SJSA1 (cell line): ENCODE data around the gene HELLS. TPM values are rescaled to one million over a fixed set of nuclear protein-coding genes. Genes with fewer than 3 reads are reported as not detected.
"Not testable (repeated sequence)": the region's sequence is repeated elsewhere in the genome, so short reads cannot be mapped to it uniquely, and the experiment has no call there.

Source experiments
- DNase-seq, 2 experiments: peaks; one replicate each; pipeline ENCODE4 v3.0.0-alpha.2; 2015 to 2020; ENCODE audit warnings: low spot score in 2 of 2, low read depth in 1 of 2
- H3K27ac ChIP-seq: fragments of 250-450 bp; sonication (Bioruptor Pico); 2 replicates; pipeline ENCODE4 v1.5.1; 2020; ENCODE audit warnings: mild to moderate bottlenecking, moderate library complexity
- H3K27me3 ChIP-seq: fragments of 250-450 bp; sonication (Bioruptor Pico); replicated peaks from 2 replicates; pipeline ENCODE4 v1.5.1; 2020; ENCODE audit warnings: mild to moderate bottlenecking, moderate library complexity
- H3K36me3 ChIP-seq: fragments of 250-450 bp; sonication (Bioruptor Pico); 2 replicates; pipeline ENCODE4 v1.5.1; 2020; ENCODE audit warnings: mild to moderate bottlenecking
- H3K4me1 ChIP-seq: fragments of 250-450 bp; sonication (Bioruptor Pico); replicated peaks from 2 replicates; pipeline ENCODE4 v1.6.1; 2021; ENCODE audit warnings: mild to moderate bottlenecking
- H3K4me3 ChIP-seq: fragments of 250-450 bp; sonication (Bioruptor Pico); 2 replicates; pipeline ENCODE4 v1.5.1; 2020; ENCODE audit warnings: mild to moderate bottlenecking
- H3K9me3 ChIP-seq: fragments of 250-450 bp; sonication (Bioruptor Pico); replicated peaks from 2 replicates; pipeline ENCODE4 v1.5.1; 2020; ENCODE audit warnings: mild to moderate bottlenecking
- total RNA-seq: library from RNA; depleted of rRNA; stranded (reverse); fragments of >200 nt; shearing (Covaris generic); gene quantifications from 2 replicates; pipeline ENCODE4 v1.2.3, GENCODE V29; 2014; rRNA removed

HELLS gene
- total RNA-seq, 1 experiment from 2014 or later = 162 TPM

DNA sequence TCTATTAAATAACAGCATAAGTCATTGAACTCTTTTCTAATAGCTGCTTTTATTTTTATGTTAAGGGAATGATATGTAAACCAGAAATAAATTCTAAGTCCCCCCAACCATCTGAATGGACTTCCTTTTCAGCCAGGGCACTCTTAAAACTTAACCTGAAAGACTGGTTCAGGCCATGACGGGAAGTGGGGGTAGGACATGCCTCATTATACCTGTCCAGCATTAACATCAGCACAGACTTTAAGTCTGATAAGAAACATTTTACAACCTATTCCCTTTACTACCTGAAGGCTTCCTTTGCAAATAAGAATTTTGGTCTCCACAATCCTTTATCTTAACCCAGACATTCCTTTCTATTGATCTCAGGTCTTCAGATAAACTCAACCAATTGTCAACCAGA, 81.9 kb downstream of the HELLS start:
- Histone ChIP-seq H3K4me3 (no peak overlapping the region), H3K9me3 (no peaks in the 10 kb centered on the region), H3K27ac (no peak overlapping the region), H3K36me3 (no peaks in the 10 kb centered on the region), H3K4me1 (no peaks in the 10 kb centered on the region), H3K27me3 (no peaks in the 10 kb centered on the region; the same call in 1 of the 2 replicates)
- no peak for DNase-seq

DNA sequence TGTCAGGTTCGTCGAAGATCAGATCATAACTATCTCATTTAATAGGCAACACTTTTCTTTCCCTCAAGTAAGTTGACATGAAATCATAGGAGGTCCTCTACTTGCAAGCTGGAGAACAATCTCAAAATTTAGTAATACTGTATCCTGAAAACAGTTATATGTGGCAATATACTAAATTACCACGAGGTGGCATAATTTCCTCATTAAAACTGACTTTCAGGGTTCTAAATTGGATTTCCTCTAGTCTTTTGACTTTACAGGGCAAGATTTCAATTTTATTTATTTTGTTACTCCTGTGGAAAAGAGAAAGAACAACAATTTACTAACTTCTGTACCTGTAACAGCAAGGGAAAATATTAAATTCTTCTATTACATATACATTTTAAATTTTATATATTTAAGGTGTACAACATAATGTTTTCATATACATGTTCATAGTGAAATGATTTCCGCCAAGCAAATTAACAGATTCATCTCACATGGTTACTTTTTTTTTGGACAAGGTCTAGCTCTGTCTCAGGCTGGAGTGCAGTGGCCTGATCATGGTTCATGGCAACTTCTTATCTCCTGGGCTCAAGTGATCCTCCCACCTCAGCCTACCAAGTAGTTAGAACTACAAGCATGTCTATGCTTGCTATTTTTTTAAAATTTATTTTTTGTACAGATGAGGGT, 84.6 kb downstream of the HELLS start:
- Histone ChIP-seq H3K4me3 (no peak overlapping the region), H3K27me3 (no peaks in the 10 kb centered on the region; the same call in 1 of the 2 replicates), H3K4me1 (no peaks in the 10 kb centered on the region), H3K9me3 (no peaks in the 10 kb centered on the region; the same call in 1 of the 2 replicates), H3K36me3 (no peaks in the 10 kb centered on the region), H3K27ac (no peak overlapping the region)
- DNase-seq = no peak

DNA sequence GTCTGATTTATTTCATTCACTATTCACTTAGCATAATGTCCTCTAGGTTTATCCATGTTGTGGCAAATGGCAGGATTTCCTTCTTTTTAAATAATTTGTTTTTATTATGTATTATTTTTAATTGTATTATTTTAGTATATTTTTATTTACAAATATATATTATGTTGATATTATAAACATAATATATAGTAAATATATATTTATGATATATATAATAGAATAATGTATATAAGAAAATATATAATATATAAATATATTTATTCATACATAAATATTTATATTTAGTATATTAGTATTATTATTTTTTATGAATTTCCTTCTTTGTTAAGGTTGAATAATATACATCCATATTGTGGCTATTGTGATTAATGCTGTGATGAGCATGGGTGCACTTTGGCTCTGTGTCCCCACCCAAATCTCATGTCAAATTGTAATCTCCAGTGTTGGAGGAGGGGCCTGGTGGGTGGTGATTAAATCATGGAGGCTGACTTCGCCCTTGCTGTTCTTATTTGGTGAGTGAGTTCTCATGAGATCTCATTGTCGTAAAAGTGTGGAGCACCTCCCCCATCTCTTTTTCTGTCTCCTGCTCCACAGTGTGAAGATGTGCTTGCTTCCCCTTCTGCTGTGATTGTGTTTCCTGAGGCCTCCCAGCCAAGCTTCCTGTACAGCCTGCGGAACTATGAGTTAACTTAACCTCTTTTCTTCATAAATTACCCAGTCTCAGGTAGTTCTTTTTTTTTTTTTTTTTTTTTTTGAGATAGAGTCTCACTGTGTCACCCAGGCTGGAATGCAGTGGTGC, 85.7 kb downstream of the HELLS start:
- Histone ChIP-seq H3K4me1 (no peaks in the 10 kb centered on the region), H3K27me3 (no peaks in the 10 kb centered on the region; the same call in 1 of the 2 replicates), H3K27ac (no peak overlapping the region), H3K4me3 (no peak overlapping the region), H3K36me3 (no peaks in the 10 kb centered on the region), H3K9me3 (no peaks in the 10 kb centered on the region; the same call in 1 of the 2 replicates)
- no peak for DNase-seq

DNA sequence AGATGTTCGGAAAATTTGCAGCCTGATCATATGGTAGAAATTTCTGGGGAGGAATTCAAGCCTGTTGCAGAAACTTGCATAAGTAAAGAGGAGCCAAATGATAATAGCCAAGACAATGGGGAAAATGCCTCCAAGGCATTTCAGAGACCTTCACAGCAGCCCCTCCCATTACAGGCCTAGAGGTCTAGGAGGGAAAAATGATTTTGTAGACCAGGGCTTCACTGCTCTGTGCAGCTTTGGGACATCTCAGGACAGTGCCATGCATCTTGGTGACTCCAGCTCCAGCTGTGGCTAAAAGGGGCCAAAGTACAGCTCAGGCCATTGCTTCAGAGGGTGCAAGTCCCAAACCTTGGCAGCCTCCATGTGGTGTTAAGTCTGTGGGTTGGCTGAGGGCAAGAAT, 87.4 kb downstream of the HELLS start:
- no peak overlapping the region for H3K4me3 ChIP-seq
- DNase-seq = no peak
- H3K4me1 ChIP-seq = no peaks in the 10 kb centered on the region
- no peaks in the 10 kb centered on the region for H3K36me3 ChIP-seq
- H3K9me3 ChIP-seq = no peaks in the 10 kb centered on the region; the same call in 1 of the 2 replicates
- no peaks in the 10 kb centered on the region for H3K27me3 ChIP-seq
- no peak overlapping the region for H3K27ac ChIP-seq

DNA sequence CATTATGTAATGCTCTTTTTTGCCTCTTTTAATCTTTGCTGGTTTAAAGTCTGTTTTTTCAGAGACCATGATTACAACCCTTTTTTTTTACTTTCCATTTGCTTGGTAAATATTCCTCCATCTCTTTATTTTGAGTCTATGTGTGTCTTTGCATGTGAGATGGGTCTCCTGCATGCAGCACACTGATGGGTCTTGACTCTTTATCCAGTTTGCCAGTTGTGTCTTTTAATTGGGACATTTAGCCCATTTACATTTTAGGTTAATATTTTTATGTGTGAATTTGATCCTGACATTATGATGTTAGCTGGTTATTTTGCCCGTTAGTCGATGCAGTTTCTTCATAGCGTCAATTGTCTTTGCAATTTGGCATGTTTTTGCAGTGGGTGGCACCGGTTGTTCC, 92.5 kb downstream of the HELLS start:
- not testable (repeated sequence) for H3K4me3 ChIP-seq, H3K4me1 ChIP-seq, H3K27me3 ChIP-seq, H3K9me3 ChIP-seq, H3K36me3 ChIP-seq, DNase-seq, H3K27ac ChIP-seq

DNA sequence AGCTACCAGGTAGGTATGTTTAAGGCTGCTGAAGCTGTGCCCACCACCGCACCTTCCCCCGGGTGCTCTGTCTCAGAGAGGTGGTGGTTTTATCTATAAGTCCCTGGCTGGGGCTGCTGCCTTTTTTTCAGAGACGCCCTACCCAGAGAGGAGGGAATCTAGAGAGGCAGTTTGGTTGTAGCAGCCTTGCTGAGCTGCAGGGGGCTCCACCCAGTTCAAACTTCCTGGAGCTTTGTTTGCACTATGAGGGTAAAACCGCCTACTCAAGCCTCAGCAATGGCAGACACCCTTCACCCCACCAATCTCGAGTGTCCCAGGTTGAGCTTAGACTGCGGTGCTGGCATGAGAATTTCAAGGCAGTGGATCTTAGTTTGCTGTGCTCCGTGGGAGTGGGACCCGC, 94.3 kb downstream of the HELLS start:
- Histone ChIP-seq H3K4me3 (no peak overlapping the region), H3K27ac (no peak overlapping the region), H3K27me3 (no peaks in the 10 kb centered on the region; the same call in 1 of the 2 replicates), H3K9me3 (0 out of 2 replicates have a peak, but pooled peaks cover 3% of the 10 kb centered on the region), H3K36me3 (no peaks in the 10 kb centered on the region), H3K4me1 (peaks cover 4% of the 10 kb centered on the region; the same call in 1 of the 2 replicates)
- DNase-seq = no peak

DNA sequence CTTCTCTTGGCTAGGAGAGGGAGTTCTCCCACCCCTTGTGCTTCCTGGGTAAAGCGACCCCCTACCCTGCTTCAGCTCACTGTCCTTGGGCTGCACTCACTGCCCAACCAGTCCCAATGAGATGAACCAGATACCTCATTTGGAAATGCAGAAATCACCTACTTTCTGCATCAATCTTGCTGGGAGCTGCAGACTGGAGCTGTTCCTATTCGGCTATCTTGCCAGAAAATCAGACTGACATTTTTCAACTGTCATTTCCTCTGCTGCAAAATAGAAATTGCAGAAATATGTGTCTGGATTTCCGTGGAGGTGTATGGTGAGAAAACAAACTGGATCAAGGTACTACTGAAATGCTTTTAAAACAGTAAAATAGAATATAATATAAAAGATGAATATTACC, 95.0 kb downstream of the HELLS start:
- Histone ChIP-seq H3K27me3 (no peaks in the 10 kb centered on the region; the same call in 1 of the 2 replicates), H3K9me3 (0 out of 2 replicates have a peak, but pooled peaks cover 3% of the 10 kb centered on the region), H3K4me1 (peaks cover 4% of the 10 kb centered on the region; the same call in 1 of the 2 replicates), H3K27ac (no peak overlapping the region), H3K4me3 (no peak overlapping the region), H3K36me3 (no peaks in the 10 kb centered on the region)
- DNase-seq = no peak

DNA sequence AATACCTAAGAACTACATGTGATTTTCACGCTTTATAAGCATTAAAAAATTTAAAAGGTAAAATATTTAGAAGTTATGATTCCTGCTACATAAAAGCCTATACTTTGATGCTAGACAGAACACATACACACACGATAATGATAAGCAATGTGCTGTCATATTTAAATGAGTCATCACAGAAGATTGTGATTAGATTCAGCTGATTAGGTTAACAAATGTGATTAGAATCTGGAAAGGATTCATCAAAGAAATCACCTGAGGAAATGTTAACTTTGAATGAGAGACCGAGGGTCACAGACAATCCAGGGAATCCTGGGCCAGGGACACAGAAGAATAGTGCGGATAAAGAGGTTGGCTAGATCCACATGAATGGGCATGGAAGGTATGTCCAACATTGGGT, 95.9 kb downstream of the HELLS start:
- H3K36me3 ChIP-seq = no peaks in the 10 kb centered on the region
- no peaks in the 10 kb centered on the region; the same call in 1 of the 2 replicates for H3K27me3 ChIP-seq
- H3K27ac ChIP-seq = no peak overlapping the region
- no peak for DNase-seq
- H3K4me1 ChIP-seq = peaks cover 4% of the 10 kb centered on the region; the same call in 1 of the 2 replicates
- no peak overlapping the region for H3K4me3 ChIP-seq
- 0 out of 2 replicates have a peak, but pooled peaks cover 3% of the 10 kb centered on the region for H3K9me3 ChIP-seq

DNA sequence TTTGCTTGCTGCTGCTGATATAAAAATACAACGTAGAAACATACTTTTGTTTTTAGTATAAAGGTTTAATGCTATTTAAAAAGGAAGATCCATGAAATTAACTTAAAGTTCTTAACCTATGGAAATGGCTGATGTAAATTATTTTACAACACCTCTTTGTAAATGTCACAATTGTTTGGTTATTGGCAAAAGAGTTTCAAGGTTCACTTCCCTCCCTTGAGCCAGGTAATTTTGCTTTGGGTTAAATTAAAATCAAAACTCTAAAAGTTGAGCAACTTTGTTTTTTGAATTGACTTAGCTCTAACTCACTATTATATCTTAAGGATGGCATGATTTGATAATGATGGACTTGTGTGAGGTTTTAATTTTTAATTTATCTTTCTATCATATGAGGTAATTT, 98.8 kb downstream of the HELLS start:
- no peak overlapping the region for H3K27ac ChIP-seq

DNA sequence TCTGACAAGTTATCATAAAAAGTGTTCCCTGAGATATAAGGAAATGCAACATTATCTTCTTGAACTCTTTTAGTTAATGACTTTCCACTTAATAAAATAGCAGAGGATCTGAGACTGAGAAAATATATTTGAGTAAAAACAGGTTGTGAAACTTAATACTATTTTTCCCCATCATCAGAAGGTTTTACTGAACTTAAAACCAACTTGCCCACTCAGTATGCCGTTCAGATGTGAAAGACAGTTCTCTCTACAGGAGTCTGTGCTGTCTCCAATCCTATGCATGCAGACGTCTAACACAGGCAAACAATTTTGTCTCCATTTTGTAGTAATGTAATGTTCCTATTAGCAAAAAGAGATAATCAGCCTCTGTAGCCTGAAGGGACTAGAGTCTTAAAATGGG, 99.7 kb downstream of the HELLS start:
- no peaks in the 10 kb centered on the region for H3K36me3 ChIP-seq
- no peaks in the 10 kb centered on the region; the same call in 1 of the 2 replicates for H3K27me3 ChIP-seq
- no peak for DNase-seq
- no peaks in the 10 kb centered on the region for H3K9me3 ChIP-seq
- no peak overlapping the region for H3K4me3 ChIP-seq
- H3K4me1 ChIP-seq = peaks cover 4% of the 10 kb centered on the region; the same call in 1 of the 2 replicates
- H3K27ac ChIP-seq = no peak overlapping the region

More for the DNA sequence above, 98.8 kb downstream of the HELLS start:
- H3K27me3 ChIP-seq = no peaks in the 10 kb centered on the region; the same call in 1 of the 2 replicates
- H3K4me3 ChIP-seq = no peak overlapping the region
- no peak for DNase-seq
- H3K36me3 ChIP-seq = no peaks in the 10 kb centered on the region
- peaks cover 4% of the 10 kb centered on the region; the same call in 1 of the 2 replicates for H3K4me1 ChIP-seq
- H3K9me3 ChIP-seq = no peaks in the 10 kb centered on the region

Other genes with a start within 250 kb of the HELLS start
- 35.6 and 48.3 TPM in 2 replicates for gene NOC3L, start 182.8 kb upstream of the HELLS start, total RNA-seq
- gene TBC1D12, start 143.2 kb upstream of the HELLS start, total RNA-seq = 12.1 and 22.3 TPM in 2 replicates
- gene CYP2C18, start 137.9 kb downstream of the HELLS start, total RNA-seq = not detected in 2 replicates
- gene CYP2C19, start 216.9 kb downstream of the HELLS start, total RNA-seq = not detected in 2 replicates